GM23338 (cell line): Measurements from ENCODE around the gene F7.

Source experiments
- CREB1 ChIP-seq: fragments of 250-450 bp; sonication (Bioruptor Pico); IDR thresholded peaks from 2 replicates; pipeline ENCODE4 v1.5.0; 2020; ENCODE audit warnings: low read depth, mild to moderate bottlenecking, moderate library complexity
- EZH2 ChIP-seq: fragments of 200-600 bp; sonication (generic); IDR thresholded peaks from one replicate; pipeline ENCODE4 v1.8.0; 2017; ENCODE audit warnings: antibody characterized with exemption, mild to moderate bottlenecking, low read depth; ENCODE audit not compliant: unreplicated experiment
- JUNB ChIP-seq: IDR thresholded peaks from one replicate; pipeline ENCODE4 v1.6.1; 2016; ENCODE audit warnings: antibody characterized with exemption; ENCODE audit not compliant: unreplicated experiment
- POLR2AphosphoS5 ChIP-seq: IDR thresholded peaks from 2 replicates; pipeline ENCODE4 v1.6.1; 2016; ENCODE audit warnings: antibody characterized with exemption, low read depth
- ZNF114 ChIP-seq: fragments of 250-450 bp; sonication (Bioruptor Pico); IDR thresholded peaks from 2 replicates; pipeline ENCODE4 v1.5.0; 2020; ENCODE audit warnings: mild to moderate bottlenecking, moderate library complexity
- TF ChIP-seq, protein P1 (sequence below), 2 experiments: fragments of 200-600 bp in 1 of 2; sonication (generic) in 1 of 2; conservative IDR thresholded peaks; 2 replicates each; pipeline versions ENCODE4 v1.5.1 to v1.6.1; 2016 to 2017; ENCODE audit warnings: antibody characterized with exemption in 2 of 2, low read depth in 2 of 2, mild to moderate bottlenecking in 2 of 2, moderate library complexity in 1 of 2

DNA sequence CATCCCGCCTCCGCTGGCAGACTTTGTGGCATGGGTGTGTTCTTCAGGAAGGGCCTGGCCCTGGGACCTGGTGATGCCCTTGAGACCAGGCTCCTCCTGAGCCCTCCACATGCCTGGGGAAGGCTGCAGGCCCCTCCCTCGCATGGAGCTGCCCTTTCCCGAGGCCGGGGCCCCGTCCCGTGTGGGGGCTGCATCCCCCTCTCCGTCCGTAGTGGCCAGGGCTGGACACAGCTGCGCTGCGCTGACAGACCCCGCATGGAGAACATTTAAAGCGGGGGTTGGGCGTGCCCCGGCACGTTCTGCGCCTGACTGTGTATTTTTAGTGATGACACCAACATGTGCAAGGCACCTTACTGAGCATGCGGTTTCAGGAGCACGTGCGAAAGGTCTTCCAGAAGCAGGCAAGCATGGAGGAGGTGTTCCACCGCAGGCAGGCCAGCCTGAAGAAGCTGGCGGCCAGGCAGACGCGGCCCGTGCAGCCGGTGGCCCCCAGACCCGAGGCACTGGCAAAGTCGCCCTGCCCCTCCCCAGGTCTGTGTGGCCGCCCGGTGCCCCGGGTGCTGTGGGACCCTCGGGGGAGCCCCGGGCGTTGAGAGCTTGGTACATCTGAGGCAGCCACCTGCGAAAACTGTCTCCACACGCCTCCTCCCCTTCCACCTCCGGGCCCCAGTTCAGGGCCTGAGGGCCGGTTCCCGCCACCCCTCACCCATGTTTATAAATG, 28.8 kb upstream of the F7 start:
- TF ChIP-seq JUNB (no peak), CREB1 (CRISPR knock-in tag) (no peak), POLR2AphosphoS5 (no peak), ZNF114 (CRISPR knock-in tag) (no peak), EZH2 (no peak)
- TF ChIP-seq, protein P1, sequence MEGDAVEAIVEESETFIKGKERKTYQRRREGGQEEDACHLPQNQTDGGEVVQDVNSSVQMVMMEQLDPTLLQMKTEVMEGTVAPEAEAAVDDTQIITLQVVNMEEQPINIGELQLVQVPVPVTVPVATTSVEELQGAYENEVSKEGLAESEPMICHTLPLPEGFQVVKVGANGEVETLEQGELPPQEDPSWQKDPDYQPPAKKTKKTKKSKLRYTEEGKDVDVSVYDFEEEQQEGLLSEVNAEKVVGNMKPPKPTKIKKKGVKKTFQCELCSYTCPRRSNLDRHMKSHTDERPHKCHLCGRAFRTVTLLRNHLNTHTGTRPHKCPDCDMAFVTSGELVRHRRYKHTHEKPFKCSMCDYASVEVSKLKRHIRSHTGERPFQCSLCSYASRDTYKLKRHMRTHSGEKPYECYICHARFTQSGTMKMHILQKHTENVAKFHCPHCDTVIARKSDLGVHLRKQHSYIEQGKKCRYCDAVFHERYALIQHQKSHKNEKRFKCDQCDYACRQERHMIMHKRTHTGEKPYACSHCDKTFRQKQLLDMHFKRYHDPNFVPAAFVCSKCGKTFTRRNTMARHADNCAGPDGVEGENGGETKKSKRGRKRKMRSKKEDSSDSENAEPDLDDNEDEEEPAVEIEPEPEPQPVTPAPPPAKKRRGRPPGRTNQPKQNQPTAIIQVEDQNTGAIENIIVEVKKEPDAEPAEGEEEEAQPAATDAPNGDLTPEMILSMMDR (conservative IDR thresholded peaks at IDR 0.05; ENCODE audit: low read depth in 2 of 2): no peak
